ENCODE results near the gene PSRC1.

DNA sequence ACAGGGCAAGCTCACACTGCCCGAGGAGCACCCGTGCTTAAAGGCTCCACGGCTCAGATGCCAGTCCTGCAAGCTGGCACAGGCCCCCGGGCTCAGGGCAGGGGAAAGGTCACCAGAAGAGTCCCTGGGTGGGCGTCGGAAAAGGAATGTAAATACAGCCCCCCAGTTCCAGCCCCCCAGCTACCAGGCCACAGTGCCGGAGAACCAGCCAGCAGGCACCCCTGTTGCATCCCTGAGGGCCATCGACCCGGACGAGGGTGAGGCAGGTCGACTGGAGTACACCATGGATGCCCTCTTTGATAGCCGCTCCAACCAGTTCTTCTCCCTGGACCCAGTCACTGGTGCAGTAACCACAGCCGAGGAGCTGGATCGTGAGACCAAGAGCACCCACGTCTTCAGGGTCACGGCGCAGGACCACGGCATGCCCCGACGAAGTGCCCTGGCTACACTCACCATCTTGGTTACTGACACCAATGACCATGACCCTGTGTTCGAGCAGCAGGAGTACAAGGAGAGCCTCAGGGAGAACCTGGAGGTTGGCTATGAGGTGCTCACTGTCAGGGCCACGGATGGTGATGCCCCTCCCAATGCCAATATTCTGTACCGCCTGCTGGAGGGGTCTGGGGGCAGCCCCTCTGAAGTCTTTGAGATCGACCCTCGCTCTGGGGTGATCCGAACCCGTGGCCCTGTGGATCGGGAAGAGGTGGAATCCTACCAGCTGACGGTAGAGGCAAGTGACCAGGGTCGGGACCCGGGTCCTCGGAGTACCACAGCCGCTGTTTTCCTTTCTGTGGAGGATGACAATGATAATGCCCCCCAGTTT is 32.3 kb downstream of the PSRC1 start:
- no peak for TF ChIP-seq TARDBP (IDR thresholded peaks at IDR 0.05)
- TF ChIP-seq SP1 (IDR thresholded peaks at IDR 0.05) = no peak
- no peak for TF ChIP-seq BHLHE40 (IDR thresholded peaks at IDR 0.05; ENCODE audit: borderline replicate concordance)
- TF ChIP-seq NFRKB (IDR thresholded peaks at IDR 0.05) = no peak
- no peak for TF ChIP-seq CTBP1 (IDR thresholded peaks at IDR 0.05; ENCODE audit: borderline replicate concordance)
- no peak for TF ChIP-seq FOXM1 (IDR thresholded peaks at IDR 0.05; ENCODE audit: borderline replicate concordance)
- TF ChIP-seq SUZ12 (IDR thresholded peaks at IDR 0.05) = no peak
- TF ChIP-seq L3MBTL2 (conservative IDR thresholded peaks at IDR 0.05) = no peak
- no peak for TF ChIP-seq ELF4 (IDR thresholded peaks at IDR 0.05)
- no peak for TF ChIP-seq ARNT (IDR thresholded peaks at IDR 0.05)

All from HEK293T (cell line).